ENCODE measurements around the gene MORN3.

Gene MORN3

DNA sequence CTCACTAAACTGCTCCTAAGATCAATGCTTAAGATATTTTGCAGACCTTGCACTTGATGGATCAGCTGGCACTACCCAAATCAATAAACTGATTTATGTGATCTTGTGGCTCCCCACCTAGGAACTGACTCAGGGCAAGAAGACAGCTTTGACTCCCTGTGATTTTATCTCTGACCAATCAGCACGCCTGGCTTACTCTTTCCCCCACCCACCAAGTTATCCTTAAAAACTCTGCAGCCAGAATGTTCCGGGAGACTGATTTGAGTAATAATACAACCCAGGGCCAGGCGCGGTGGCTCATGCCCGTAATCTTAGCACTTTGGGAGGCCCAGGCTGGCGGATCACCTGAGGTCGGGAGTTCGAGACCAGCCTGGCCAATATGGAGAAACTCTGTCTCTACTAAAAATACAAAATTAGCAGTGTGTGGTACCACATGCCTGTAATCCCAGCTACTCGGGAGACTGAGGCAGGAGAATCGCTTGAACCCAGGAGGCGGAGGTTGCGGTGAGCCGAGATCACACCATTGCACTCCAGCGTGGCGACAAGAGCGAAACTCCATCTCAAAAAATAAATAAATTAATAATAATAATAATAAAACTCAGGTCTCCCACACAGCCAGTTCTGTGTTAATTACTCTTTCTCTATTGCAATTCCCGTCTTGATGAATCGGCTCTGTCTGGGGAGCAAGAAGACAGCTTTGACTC, 12.0 kb downstream of the MORN3 start:
- Histone ChIP-seq H3K27ac (ENCODE audit: low read depth, low read length) (no peak overlapping the region), H3K4me1 (ENCODE audit: control insufficient read depth, insufficient read depth, low read length) (peaks cover 20% of the 10 kb centered on the region), H3K27me3 (ENCODE audit: control insufficient read depth, insufficient read depth, low read length) (no peaks in the 10 kb centered on the region), H3K4me3 (ENCODE audit: low read depth, low read length) (no peak overlapping the region), H3K9ac (ENCODE audit: low read length) (no peak overlapping the region), H3K9me3 (ENCODE audit: control insufficient read depth, insufficient read depth, low read depth, low read length) (no peaks in the 10 kb centered on the region), H3K36me3 (ENCODE audit: control insufficient read depth, insufficient read depth, low read length) (no peaks in the 10 kb centered on the region)

DNA sequence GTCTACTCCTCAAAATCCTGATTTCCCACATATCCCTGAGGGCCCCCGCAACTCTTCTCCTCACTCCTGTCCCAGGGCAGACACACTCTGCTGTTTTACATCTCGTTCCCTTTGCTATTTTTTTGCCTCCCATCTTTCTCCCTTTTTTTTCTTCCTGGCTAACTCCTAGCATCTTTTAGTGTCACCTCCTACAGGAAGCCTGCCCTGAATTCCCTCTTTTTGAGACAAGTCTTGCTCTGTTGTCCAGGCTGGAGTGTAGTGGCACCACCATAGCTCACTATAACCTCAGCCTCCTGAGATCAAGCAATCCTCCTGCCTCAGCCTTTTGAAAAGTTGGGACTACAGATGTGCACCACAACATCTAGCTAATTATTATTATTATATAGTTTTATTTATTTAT, 13.3 kb downstream of the MORN3 start:
- no peaks in the 10 kb centered on the region for H3K36me3 ChIP-seq (ENCODE audit: control insufficient read depth, insufficient read depth, low read length)
- peaks cover 24% of the 10 kb centered on the region for H3K4me1 ChIP-seq (ENCODE audit: control insufficient read depth, insufficient read depth, low read length)
- H3K9me3 ChIP-seq (ENCODE audit: control insufficient read depth, insufficient read depth, low read depth, low read length) = no peaks in the 10 kb centered on the region
- H3K27me3 ChIP-seq (ENCODE audit: control insufficient read depth, insufficient read depth, low read length) = no peaks in the 10 kb centered on the region
- H3K9ac ChIP-seq (ENCODE audit: low read length) = no peak overlapping the region
- no peak overlapping the region for H3K4me3 ChIP-seq (ENCODE audit: low read depth, low read length)
- H3K27ac ChIP-seq (ENCODE audit: low read depth, low read length) = no peak overlapping the region

DNA sequence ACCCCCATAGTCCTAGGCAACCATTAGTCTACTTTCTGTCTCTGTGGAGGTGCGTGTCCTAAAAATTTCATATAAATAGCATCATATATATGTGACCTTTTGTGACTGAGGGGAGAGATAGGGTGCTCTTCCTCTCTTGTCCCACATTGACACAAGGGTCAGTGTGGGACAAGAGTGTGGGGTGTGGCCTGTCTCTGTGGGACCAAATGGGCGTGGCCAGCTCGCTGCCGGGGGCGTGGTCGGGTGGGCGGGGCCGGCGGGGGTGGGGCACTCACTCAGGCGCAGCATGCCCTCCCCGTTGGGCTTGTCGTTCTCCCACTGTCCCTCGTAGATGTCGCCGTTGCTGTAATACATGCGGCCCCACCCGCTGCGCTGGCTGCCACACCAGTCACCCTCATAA, 15.5 kb downstream of the MORN3 start:
- no peaks in the 10 kb centered on the region for H3K9me3 ChIP-seq (ENCODE audit: control insufficient read depth, insufficient read depth, low read depth, low read length)
- H3K9ac ChIP-seq (ENCODE audit: low read length) = no peak overlapping the region
- no peak overlapping the region for H3K27ac ChIP-seq (ENCODE audit: low read depth, low read length)
- H3K36me3 ChIP-seq (ENCODE audit: control insufficient read depth, insufficient read depth, low read length) = no peaks in the 10 kb centered on the region
- no peak overlapping the region for H3K4me3 ChIP-seq (ENCODE audit: low read depth, low read length)
- H3K27me3 ChIP-seq (ENCODE audit: control insufficient read depth, insufficient read depth, low read length) = no peaks in the 10 kb centered on the region
- peaks cover 20% of the 10 kb centered on the region for H3K4me1 ChIP-seq (ENCODE audit: control insufficient read depth, insufficient read depth, low read length)

DNA sequence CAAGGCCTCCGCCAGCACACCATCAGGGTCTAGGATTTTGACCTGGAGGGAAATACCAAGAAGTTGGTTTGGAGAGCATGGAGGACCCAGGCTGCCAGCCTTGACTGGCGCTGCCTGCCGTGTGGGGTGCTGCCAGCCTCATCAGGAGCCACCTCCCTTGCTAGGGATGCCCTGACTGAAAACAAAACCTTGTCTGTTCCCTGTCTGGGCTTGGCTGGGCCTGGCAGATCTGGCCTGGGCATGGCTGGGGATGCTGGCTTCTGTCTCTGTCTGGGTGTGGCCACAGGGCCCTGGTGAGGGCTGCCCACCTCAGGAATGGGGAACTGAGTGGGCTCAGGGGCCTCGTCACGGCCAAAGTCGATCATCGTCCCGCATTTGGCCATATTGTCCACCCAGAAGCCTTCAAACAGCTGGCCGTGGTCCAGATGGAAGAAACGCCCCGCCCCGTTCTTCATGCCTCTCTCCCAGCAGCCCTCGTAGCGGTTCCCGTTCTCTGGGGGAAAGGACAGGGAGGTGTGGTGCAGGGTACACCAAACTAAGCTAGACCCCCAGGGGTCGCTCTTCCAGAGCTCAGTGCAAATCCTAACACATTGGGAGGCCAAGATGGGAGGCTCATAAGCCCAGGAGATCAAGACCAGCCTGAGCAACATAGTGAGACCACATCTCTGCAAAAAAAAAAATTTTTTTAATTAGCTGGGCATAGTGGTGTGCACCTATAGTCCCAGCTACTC, 16.5 kb downstream of the MORN3 start:
- peaks cover 12% of the 10 kb centered on the region; the same call in 1 of the 2 replicates for H3K4me1 ChIP-seq (ENCODE audit: control insufficient read depth, insufficient read depth, low read length)
- H3K36me3 ChIP-seq (ENCODE audit: control insufficient read depth, insufficient read depth, low read length) = 0 out of 2 replicates have a peak, but pooled peaks cover 2% of the 10 kb centered on the region
- H3K9ac ChIP-seq (ENCODE audit: low read length) = no peak overlapping the region
- H3K27me3 ChIP-seq (ENCODE audit: control insufficient read depth, insufficient read depth, low read length) = no peaks in the 10 kb centered on the region
- no peaks in the 10 kb centered on the region for H3K9me3 ChIP-seq (ENCODE audit: control insufficient read depth, insufficient read depth, low read depth, low read length)
- H3K27ac ChIP-seq (ENCODE audit: low read depth, low read length) = no peak overlapping the region
- no peak overlapping the region for H3K4me3 ChIP-seq (ENCODE audit: low read depth, low read length)

- Histone ChIP-seq H3K9me3 (ENCODE audit: control insufficient read depth, insufficient read depth, low read depth, low read length) (no peaks in the 10 kb centered on the region), H3K4me1 (ENCODE audit: control insufficient read depth, insufficient read depth, low read length) (peaks cover 5% of the 10 kb centered on the region; the same call in 1 of the 2 replicates), H3K4me3 (ENCODE audit: low read depth, low read length) (no peak overlapping the region)
Measured at GRCh38 chr12:121651320-121651719, 18.1 kb downstream of the MORN3 start.

DNA sequence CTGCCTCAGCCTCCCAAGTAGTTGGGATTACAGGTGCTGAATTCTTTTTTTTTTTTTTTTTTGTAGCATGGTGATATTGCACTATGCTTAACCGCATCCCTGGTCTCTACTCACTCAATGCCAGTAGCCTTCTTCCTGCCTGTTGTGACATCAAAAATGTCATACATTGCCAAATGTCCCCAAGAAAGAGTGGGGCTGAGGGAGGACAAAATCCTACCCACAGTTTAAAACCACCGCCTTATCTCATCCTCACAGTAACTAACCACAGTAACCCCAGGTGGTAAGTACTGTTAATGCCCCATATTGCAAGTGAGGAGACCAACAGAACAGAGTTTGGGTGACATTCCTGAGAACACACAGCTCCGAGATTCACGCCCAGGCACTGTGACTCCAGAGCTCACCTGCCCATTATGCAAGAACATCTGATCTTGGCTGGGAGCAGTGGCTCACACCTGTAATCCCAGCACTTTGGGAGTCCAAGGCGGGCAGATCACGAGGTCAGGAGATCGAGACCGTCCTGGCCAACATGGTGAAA, 19.6 kb downstream of the MORN3 start:
- H3K36me3 ChIP-seq (ENCODE audit: control insufficient read depth, insufficient read depth, low read length) = 0 out of 2 replicates have a peak, but pooled peaks cover 2% of the 10 kb centered on the region

More at GRCh38 chr12:121651320-121651719, 18.1 kb downstream of the MORN3 start:
- Histone ChIP-seq H3K27me3 (ENCODE audit: control insufficient read depth, insufficient read depth, low read length) (no peaks in the 10 kb centered on the region), H3K9ac (ENCODE audit: low read length) (no peak overlapping the region), H3K27ac (ENCODE audit: low read depth, low read length) (no peak overlapping the region), H3K36me3 (ENCODE audit: control insufficient read depth, insufficient read depth, low read length) (0 out of 2 replicates have a peak, but pooled peaks cover 2% of the 10 kb centered on the region)

DNA sequence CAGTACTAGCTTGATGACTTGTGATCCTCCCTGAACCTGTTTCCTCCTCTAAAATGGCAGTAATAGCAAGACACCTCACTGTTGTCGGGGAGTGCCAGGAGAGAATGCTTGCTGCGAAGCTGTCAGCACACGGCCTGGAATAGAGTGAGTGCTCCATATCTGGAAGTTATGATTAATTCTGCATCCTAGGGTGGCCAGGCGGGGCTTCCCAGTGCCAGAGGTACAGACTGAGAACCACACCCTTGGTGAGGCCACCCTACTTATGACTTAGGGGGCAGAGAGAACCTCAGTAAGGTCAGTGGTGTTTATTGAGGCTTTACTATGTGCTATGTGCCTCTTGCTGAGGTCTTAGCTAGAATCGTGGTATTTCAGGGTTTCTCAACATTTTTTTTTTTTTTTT, 20.1 kb downstream of the MORN3 start:
- Histone ChIP-seq H3K36me3 (ENCODE audit: control insufficient read depth, insufficient read depth, low read length) (0 out of 2 replicates have a peak, but pooled peaks cover 5% of the 10 kb centered on the region), H3K9me3 (ENCODE audit: control insufficient read depth, insufficient read depth, low read depth, low read length) (no peaks in the 10 kb centered on the region), H3K27ac (ENCODE audit: low read depth, low read length) (no peak overlapping the region), H3K9ac (ENCODE audit: low read length) (no peak overlapping the region), H3K27me3 (ENCODE audit: control insufficient read depth, insufficient read depth, low read length) (no peaks in the 10 kb centered on the region), H3K4me1 (ENCODE audit: control insufficient read depth, insufficient read depth, low read length) (peaks cover 5% of the 10 kb centered on the region; the same call in 1 of the 2 replicates), H3K4me3 (ENCODE audit: low read depth, low read length) (no peak overlapping the region)

More for the DNA sequence above, 19.6 kb downstream of the MORN3 start:
- Histone ChIP-seq H3K27me3 (ENCODE audit: control insufficient read depth, insufficient read depth, low read length) (no peaks in the 10 kb centered on the region), H3K27ac (ENCODE audit: low read depth, low read length) (no peak overlapping the region), H3K4me3 (ENCODE audit: low read depth, low read length) (no peak overlapping the region), H3K9me3 (ENCODE audit: control insufficient read depth, insufficient read depth, low read depth, low read length) (no peaks in the 10 kb centered on the region), H3K9ac (ENCODE audit: low read length) (no peak overlapping the region), H3K4me1 (ENCODE audit: control insufficient read depth, insufficient read depth, low read length) (peaks cover 5% of the 10 kb centered on the region; the same call in 1 of the 2 replicates)

- H3K9me3 ChIP-seq (ENCODE audit: control insufficient read depth, insufficient read depth, low read depth, low read length) = no peaks in the 10 kb centered on the region
- 0 out of 2 replicates have a peak, but pooled peaks cover 5% of the 10 kb centered on the region for H3K36me3 ChIP-seq (ENCODE audit: control insufficient read depth, insufficient read depth, low read length)
- peaks cover 5% of the 10 kb centered on the region; the same call in 1 of the 2 replicates for H3K4me1 ChIP-seq (ENCODE audit: control insufficient read depth, insufficient read depth, low read length)
- no peak overlapping the region for H3K27ac ChIP-seq (ENCODE audit: low read depth, low read length)
- H3K4me3 ChIP-seq (ENCODE audit: low read depth, low read length) = no peak overlapping the region
- H3K9ac ChIP-seq (ENCODE audit: low read length) = no peak overlapping the region
- no peaks in the 10 kb centered on the region for H3K27me3 ChIP-seq (ENCODE audit: control insufficient read depth, insufficient read depth, low read length)
Measured at GRCh38 chr12:121648458-121649028, 20.9 kb downstream of the MORN3 start.

GRCh38 chr12:121641343-121641630, 28.2 kb downstream of the MORN3 start:
- Histone ChIP-seq H3K4me3 (ENCODE audit: low read depth, low read length) (no peak overlapping the region), H3K9me3 (ENCODE audit: control insufficient read depth, insufficient read depth, low read depth, low read length) (no peaks in the 10 kb centered on the region), H3K27ac (ENCODE audit: low read depth, low read length) (no peak overlapping the region), H3K4me1 (ENCODE audit: control insufficient read depth, insufficient read depth, low read length) (peaks cover 5% of the 10 kb centered on the region), H3K36me3 (ENCODE audit: control insufficient read depth, insufficient read depth, low read length) (peaks cover 30% of the 10 kb centered on the region), H3K9ac (ENCODE audit: low read length) (no peak overlapping the region), H3K27me3 (ENCODE audit: control insufficient read depth, insufficient read depth, low read length) (no peaks in the 10 kb centered on the region)

DNA sequence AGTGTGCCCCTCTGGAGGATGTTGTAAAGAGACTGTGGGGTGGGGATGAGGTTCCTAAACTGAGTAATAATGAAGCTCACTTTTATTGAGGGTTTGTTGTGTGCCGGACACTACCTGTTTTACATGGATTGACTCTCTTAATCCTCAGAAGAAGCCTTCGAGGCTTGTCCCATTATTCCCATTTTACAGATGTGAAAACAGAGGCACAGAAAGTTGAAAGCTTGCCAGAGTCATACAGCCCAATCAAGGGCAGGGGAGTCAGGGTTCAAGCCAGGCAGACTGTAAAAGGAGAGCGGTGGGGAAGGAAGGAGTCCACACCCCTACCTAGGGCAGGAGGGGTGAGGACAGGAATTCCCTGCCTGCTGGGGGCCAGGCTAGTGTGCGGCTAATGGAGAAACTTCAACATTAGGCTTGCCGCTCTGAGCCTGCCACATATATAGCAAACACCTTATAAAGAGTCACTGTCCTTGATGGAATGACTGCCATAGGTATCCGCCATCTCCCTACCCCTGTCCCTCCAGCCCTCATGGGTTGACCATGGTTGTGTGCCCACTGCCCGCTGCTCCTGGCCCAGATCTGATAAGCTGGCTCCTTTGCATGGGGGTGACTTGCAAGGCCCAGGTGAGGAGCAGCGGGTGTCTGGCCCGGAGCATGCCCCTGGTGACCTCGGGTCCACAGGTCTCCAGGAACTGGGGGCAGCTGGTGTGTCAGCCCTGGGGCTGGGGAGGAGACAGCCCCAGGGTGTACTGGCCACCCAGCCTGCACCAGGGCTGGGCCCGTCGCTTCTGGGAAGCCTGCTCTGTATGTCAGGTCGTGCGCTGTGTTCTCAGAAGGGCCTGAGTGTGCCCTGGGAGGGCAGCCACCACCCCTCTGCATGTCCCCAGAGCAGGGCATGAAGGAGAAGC, 30.9 kb downstream of the MORN3 start:
- H3K4me3 ChIP-seq (ENCODE audit: low read depth, low read length) = no peak overlapping the region
- H3K9ac ChIP-seq (ENCODE audit: low read length) = no peak overlapping the region
- H3K9me3 ChIP-seq (ENCODE audit: control insufficient read depth, insufficient read depth, low read depth, low read length) = no peaks in the 10 kb centered on the region
- peaks cover 30% of the 10 kb centered on the region for H3K36me3 ChIP-seq (ENCODE audit: control insufficient read depth, insufficient read depth, low read length)
- peaks cover 10% of the 10 kb centered on the region for H3K4me1 ChIP-seq (ENCODE audit: control insufficient read depth, insufficient read depth, low read length)
- no peak overlapping the region for H3K27ac ChIP-seq (ENCODE audit: low read depth, low read length)
- no peaks in the 10 kb centered on the region for H3K27me3 ChIP-seq (ENCODE audit: control insufficient read depth, insufficient read depth, low read length)

Data from HUES6 (cell line).